K562 (cell line): ENCODE results near the gene ACACB. TPM values are rescaled to one million over a fixed set of nuclear protein-coding genes. Genes with fewer than 3 reads are reported as not detected.

Experiments
- ATF1 ChIP-seq, 2 experiments: fragments of 450-650 bp in 1 of 2; IDR thresholded peaks; 2 replicates each; pipeline ENCODE4 v1.6.1; 2016; ENCODE audit warnings: missing compliant biosample characterization in 1 of 2, missing genetic modification characterization in 1 of 2
- MCM2 ChIP-seq: fragments of 450-650 bp; IDR thresholded peaks from 2 replicates; pipeline ENCODE4 v1.6.1; 2017; ENCODE audit warnings: low read depth, mild to moderate bottlenecking
- MXI1 ChIP-seq: IDR thresholded peaks from 2 replicates; pipeline ENCODE4 v1.6.1; 2011; ENCODE audit warnings: low read depth, mild to moderate bottlenecking, improper control_type of control experiment, low read length
- MYBL2 ChIP-seq, 2 experiments: fragments of 450-650 bp in 1 of 2; sonication (generic) in 1 of 2; formaldehyde crosslinking in 1 of 2; IDR thresholded peaks; 2 replicates each; pipeline versions ENCODE4 v1.6.1 to v1.8.1; 2017 to 2022; ENCODE audit warnings: borderline replicate concordance in 1 of 2, inconsistent platforms in 1 of 2, low read depth in 1 of 2, mild to moderate bottlenecking in 1 of 2, missing genetic modification reagents in 1 of 2, moderate library complexity in 1 of 2
- SRF ChIP-seq, 2 experiments: fragments of 250-450, 450-650 bp in 1 of 2; sonication (Bioruptor Pico) in 1 of 2; sonication (generic) in 1 of 2; formaldehyde crosslinking; IDR thresholded peaks; 2 replicates each; pipeline versions ENCODE4 v1.5.0 to v1.5.1; 2020 to 2022; ENCODE audit warnings: mild to moderate bottlenecking in 1 of 2, missing genetic modification reagents in 1 of 2
- ZBTB7A ChIP-seq: IDR thresholded peaks from 2 replicates; pipeline ENCODE4 v1.6.1; 2011; ENCODE audit warnings: low read depth, mild to moderate bottlenecking, low read length, moderate library complexity, borderline replicate concordance; ENCODE audit not compliant: control insufficient read depth
- ZFP1 ChIP-seq: fragments of 450-650 bp; formaldehyde crosslinking; IDR thresholded peaks from 2 replicates; pipeline ENCODE4 v1.4.0; 2020; ENCODE audit warnings: mild to moderate bottlenecking, mixed read lengths
- ZNF561 ChIP-seq: fragments of 450-650 bp; formaldehyde crosslinking; conservative IDR thresholded peaks from 2 replicates; pipeline ENCODE4 v1.4.0; 2020; ENCODE audit warnings: mild to moderate bottlenecking, moderate library complexity
- polyA plus RNA-seq, 8 experiments: library from polyadenylated mRNA; depleted of rRNA in 4 of 8; stranded (reverse) in 5 of 8; unstranded in 3 of 8; fragments of >200 nt; fragmentation: Nextera tagmentation in 2 of 8; fragmentation: Illumina TruSeq in 1 of 8; extraction: Ambion mirVana in 2 of 8; extraction: Trizol in 1 of 8; gene quantifications; 2 replicates each; pipeline versions ENCODE4 v1.2.1 to v1.2.3, GENCODE V29; 2011 to 2014; ENCODE audit warnings: inconsistent platforms in 1 of 8, missing spikeins in 1 of 8
- total RNA-seq, 7 experiments: library from RNA; depleted of rRNA in 6 of 7; stranded (reverse); fragments of >200 nt in 6 of 7; fragmentation: Illumina TruSeq in 2 of 7; extraction: Trizol in 2 of 7; gene quantifications; 2 replicates each; pipeline versions ENCODE4 v1.2.1 to v1.2.3, GENCODE V29; 2011 to 2021; ENCODE audit warnings: low replicate concordance in 1 of 7
- TF ChIP-seq, protein P1 (sequence below): fragments of 450-650 bp; IDR thresholded peaks from 2 replicates; pipeline ENCODE4 v1.6.1; 2016; ENCODE audit warnings: borderline replicate concordance
- TF ChIP-seq, protein P2 (sequence below): fragments of 450-650 bp; IDR thresholded peaks from 2 replicates; pipeline ENCODE4 v1.6.1; 2017; ENCODE audit warnings: antibody characterized with exemption
- TF ChIP-seq, protein P3 (sequence below), 2 experiments: fragments of 450-650 bp in 1 of 2; sonication (generic) in 1 of 2; formaldehyde crosslinking; conservative IDR thresholded peaks; 2 replicates each; pipeline versions ENCODE4 v1.4.0 to v1.8.1; 2020 to 2022; ENCODE audit warnings: mild to moderate bottlenecking in 1 of 2, missing genetic modification reagents in 1 of 2
- TF ChIP-seq, protein P4 (sequence below): sonication (generic); formaldehyde crosslinking; IDR thresholded peaks from 2 replicates; pipeline ENCODE4 v1.8.1; 2023; ENCODE audit warnings: missing genetic modification reagents, mild to moderate bottlenecking, borderline replicate concordance

The ACACB gene
- total and polyA plus RNA-seq, 9 of the 15 experiments (the other 6 are each of a cell fraction or from before 2014, with no cell fraction given), result 0.10 to 2.5 (median 0.83) TPM

DNA sequence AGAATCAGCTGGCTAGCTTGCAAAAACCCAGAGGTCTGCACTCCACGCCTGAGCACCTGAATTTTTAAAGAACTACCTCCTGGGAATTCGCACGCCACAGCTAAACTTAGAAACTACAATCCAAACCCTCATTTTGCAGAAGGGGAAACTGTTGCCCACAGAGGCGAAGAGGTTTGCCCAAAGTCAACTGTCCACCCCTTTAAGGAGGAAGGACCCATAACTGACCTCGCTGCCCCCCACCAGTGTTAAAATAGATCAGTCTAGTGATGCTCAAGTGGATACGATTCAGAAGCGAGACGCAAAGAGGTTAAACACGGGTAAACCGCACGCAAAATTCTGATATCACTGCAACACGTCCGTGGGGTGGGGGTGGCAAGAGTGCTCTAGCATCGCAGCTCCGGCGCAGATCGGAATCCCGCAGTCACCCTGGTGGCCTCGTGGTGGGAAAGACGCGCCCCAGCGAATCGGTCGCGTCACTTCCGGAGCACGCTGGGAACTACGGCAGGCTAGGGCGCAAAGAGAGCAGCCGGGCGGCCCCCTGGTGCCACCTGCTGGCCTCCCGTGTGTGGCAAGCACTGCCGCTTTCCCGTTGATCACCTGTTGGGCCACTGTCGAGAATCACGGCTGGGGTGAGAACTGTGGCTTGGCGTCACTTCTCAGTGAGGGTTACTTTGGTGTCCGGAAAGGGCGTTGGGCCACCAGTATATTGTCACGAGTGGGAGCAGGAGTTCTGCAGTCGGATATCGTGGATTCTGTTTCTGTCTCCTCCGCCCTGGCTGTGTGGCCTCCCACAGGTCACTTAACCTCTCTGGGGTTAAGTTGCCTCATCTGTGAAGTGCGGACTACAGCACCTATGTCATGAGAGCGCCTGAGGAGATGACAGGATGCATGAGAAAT lies 23.1 kb upstream of the ACACB start, which contains the start of gene ALKBH2 (continued):
- TF ChIP-seq, protein P1, sequence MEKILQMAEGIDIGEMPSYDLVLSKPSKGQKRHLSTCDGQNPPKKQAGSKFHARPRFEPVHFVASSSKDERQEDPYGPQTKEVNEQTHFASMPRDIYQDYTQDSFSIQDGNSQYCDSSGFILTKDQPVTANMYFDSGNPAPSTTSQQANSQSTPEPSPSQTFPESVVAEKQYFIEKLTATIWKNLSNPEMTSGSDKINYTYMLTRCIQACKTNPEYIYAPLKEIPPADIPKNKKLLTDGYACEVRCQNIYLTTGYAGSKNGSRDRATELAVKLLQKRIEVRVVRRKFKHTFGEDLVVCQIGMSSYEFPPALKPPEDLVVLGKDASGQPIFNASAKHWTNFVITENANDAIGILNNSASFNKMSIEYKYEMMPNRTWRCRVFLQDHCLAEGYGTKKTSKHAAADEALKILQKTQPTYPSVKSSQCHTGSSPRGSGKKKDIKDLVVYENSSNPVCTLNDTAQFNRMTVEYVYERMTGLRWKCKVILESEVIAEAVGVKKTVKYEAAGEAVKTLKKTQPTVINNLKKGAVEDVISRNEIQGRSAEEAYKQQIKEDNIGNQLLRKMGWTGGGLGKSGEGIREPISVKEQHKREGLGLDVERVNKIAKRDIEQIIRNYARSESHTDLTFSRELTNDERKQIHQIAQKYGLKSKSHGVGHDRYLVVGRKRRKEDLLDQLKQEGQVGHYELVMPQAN, result peak; percentile 87
- no peak for TF ChIP-seq MYBL2 (IDR thresholded peaks at IDR 0.05; ENCODE audit: low read depth)
- TF ChIP-seq MYBL2 (CRISPR knock-in tag; IDR thresholded peaks at IDR 0.05; ENCODE audit: borderline replicate concordance), result no peak
- TF ChIP-seq, protein P2, sequence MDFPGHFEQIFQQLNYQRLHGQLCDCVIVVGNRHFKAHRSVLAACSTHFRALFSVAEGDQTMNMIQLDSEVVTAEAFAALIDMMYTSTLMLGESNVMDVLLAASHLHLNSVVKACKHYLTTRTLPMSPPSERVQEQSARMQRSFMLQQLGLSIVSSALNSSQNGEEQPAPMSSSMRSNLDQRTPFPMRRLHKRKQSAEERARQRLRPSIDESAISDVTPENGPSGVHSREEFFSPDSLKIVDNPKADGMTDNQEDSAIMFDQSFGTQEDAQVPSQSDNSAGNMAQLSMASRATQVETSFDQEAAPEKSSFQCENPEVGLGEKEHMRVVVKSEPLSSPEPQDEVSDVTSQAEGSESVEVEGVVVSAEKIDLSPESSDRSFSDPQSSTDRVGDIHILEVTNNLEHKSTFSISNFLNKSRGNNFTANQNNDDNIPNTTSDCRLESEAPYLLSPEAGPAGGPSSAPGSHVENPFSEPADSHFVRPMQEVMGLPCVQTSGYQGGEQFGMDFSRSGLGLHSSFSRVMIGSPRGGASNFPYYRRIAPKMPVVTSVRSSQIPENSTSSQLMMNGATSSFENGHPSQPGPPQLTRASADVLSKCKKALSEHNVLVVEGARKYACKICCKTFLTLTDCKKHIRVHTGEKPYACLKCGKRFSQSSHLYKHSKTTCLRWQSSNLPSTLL, result no peak
- TF ChIP-seq, protein P3, sequence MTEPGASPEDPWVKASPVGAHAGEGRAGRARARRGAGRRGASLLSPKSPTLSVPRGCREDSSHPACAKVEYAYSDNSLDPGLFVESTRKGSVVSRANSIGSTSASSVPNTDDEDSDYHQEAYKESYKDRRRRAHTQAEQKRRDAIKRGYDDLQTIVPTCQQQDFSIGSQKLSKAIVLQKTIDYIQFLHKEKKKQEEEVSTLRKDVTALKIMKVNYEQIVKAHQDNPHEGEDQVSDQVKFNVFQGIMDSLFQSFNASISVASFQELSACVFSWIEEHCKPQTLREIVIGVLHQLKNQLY (CRISPR knock-in tag; conservative IDR thresholded peaks at IDR 0.05), result 0 out of 4 replicates have a peak, but pooled peaks of 1 of the 2 experiments have one; percentile 80
- TF ChIP-seq ZBTB7A, result no peak
- TF ChIP-seq MCM2, result no peak
- no peak for TF ChIP-seq ZFP1 (CRISPR knock-in tag)
- peak; percentile 75; the same call in 1 of the 2 replicates for TF ChIP-seq MXI1
- 0 out of 2 replicates have a peak, but pooled peaks have one; percentile 36 for TF ChIP-seq ATF1 (CRISPR knock-in tag; IDR thresholded peaks at IDR 0.05)
- TF ChIP-seq ATF1 (tag; IDR thresholded peaks at IDR 0.05), result peak; percentile 97
- TF ChIP-seq ZNF561, result no peak
- TF ChIP-seq, protein P4, sequence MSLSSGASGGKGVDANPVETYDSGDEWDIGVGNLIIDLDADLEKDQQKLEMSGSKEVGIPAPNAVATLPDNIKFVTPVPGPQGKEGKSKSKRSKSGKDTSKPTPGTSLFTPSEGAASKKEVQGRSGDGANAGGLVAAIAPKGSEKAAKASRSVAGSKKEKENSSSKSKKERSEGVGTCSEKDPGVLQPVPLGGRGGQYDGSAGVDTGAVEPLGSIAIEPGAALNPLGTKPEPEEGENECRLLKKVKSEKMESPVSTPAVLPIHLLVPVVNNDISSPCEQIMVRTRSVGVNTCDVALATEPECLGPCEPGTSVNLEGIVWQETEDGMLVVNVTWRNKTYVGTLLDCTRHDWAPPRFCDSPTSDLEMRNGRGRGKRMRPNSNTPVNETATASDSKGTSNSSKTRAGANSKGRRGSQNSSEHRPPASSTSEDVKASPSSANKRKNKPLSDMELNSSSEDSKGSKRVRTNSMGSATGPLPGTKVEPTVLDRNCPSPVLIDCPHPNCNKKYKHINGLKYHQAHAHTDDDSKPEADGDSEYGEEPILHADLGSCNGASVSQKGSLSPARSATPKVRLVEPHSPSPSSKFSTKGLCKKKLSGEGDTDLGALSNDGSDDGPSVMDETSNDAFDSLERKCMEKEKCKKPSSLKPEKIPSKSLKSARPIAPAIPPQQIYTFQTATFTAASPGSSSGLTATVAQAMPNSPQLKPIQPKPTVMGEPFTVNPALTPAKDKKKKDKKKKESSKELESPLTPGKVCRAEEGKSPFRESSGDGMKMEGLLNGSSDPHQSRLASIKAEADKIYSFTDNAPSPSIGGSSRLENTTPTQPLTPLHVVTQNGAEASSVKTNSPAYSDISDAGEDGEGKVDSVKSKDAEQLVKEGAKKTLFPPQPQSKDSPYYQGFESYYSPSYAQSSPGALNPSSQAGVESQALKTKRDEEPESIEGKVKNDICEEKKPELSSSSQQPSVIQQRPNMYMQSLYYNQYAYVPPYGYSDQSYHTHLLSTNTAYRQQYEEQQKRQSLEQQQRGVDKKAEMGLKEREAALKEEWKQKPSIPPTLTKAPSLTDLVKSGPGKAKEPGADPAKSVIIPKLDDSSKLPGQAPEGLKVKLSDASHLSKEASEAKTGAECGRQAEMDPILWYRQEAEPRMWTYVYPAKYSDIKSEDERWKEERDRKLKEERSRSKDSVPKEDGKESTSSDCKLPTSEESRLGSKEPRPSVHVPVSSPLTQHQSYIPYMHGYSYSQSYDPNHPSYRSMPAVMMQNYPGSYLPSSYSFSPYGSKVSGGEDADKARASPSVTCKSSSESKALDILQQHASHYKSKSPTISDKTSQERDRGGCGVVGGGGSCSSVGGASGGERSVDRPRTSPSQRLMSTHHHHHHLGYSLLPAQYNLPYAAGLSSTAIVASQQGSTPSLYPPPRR (CRISPR knock-in tag), result no peak
- TF ChIP-seq SRF (CRISPR knock-in tag; IDR thresholded peaks at IDR 0.05), result peak in 1 of 2 experiments; percentile 65; a peak in 2 of 4 replicates
